GM18526 (cell line): ENCODE measurements around the gene ENPP6.

Source experiments
- POLR2A ChIP-seq: IDR thresholded peaks from 3 replicates; pipeline ENCODE4 v1.6.1; 2011; ENCODE audit not compliant: insufficient read length; ENCODE audit errors: extremely low read depth

ENPP6 gene

DNA sequence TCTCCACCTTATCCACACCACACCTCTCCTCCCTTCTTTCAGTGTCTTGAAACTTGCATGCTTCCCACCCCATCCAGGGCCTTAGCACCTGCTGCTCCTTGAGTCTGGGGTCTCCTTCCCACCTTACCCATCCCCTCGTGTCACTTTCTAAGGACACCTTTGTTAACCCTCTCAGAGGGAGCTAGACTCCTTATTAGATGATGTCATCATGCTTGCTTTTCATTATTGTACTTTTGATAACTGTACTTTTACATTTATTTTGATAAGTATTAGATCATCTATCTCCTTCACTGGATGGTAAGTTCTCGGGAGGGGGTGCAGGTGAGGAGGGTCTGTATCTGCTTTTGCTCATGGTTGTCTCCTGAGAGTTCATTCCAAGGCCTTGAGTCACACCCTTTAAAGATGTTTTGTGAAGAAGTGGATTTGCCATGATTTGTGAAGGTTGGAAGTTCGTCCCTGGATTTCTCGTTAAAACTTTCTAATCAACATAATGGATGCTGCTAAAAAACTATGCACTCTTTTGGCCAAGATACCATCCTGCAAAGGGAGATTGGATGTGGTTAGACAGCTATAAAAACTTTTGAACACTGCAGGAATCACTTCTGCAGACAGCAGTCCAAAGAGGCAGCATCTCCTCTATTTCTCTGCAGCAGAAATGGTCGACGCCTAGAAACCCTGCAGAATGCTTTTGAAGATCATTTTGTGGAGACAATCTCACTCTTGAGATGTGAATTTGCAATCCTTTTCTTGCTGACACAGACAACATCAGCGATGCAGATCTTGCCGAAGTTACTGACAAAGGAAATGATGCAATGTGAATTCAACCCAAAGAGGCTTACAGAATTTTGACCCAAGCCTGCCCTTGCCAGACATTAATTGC, 69.6 kb downstream of the ENPP6 start:
- TF ChIP-seq POLR2A = no peak

DNA sequence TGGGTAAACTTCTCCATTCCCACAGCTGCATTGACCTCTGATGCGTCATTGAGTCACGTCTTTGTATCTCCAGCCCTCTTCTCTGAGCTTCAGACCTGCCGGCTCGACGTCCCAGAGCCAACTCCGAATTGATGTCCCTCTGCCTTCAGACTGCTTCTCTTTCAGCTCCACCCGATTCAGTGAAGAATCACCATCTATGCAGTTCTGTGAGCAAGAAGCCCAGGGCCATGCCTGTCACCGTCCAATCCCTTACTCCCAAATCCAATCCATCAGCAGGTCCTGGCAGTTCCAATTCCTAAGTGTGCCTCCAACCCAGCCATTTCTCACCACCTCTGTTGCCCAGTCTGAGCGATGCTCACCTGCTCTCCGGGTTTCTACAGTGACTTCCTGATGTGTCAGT, 70.7 kb downstream of the ENPP6 start:
- TF ChIP-seq POLR2A = no peak

DNA sequence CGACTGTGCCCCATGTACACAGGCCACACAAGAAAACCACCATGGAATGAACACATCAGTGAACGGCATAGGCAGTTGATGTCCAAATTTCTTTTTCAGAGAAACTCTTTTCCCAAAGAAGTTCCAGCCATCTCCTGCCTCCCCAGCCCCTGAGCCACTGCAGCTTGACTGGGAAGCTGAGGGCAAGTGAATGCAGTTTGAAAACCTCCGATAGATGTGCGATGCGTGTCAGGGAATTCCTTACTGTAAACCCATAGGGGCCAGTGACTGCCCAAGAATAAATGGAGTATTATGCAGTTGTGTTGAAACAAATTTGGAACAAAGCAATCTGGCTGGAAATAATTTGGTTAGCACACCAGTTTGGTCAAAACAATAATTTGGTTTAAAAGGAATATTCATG, 72.1 kb downstream of the ENPP6 start:
- TF ChIP-seq POLR2A = no peak

DNA sequence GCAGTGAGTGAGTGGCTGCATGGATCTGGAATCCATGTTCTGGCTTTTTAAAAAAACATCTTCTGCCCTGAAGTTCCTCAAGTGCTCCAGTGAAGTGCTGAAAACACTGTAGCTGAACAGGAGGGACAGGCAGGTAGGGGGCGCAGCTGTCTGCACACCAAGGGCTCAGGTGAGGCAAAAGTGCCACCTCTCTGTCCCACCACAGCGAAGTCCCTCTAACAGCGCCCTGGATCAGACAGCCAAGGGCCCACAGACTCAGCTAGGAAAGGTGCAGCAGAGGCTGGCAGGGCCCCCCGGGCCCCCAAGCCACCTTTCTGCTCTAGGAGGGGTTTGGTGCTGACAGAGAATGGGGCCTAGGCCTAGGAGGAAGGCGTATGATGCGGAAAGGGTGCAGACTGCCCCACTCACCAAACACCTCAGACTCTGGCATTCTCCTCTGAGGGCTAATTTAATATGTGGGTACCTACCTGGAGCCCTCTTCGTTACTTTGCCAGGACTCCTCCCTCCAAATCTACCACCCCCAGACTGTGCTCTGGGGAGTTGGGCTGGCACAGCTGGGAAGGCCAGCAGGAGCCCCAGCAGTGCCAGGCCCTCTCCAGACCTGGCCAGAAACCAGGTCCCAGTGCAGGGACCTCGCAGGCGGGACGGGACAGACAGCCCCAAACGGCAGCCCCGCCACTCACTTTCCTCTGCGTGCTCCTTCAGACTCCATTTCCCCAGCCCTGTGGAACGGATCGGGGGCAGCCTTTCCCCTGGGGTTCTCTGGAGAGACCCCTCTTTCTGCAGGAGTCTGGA, 73.7 kb downstream of the ENPP6 start:
- no peak for TF ChIP-seq POLR2A

DNA sequence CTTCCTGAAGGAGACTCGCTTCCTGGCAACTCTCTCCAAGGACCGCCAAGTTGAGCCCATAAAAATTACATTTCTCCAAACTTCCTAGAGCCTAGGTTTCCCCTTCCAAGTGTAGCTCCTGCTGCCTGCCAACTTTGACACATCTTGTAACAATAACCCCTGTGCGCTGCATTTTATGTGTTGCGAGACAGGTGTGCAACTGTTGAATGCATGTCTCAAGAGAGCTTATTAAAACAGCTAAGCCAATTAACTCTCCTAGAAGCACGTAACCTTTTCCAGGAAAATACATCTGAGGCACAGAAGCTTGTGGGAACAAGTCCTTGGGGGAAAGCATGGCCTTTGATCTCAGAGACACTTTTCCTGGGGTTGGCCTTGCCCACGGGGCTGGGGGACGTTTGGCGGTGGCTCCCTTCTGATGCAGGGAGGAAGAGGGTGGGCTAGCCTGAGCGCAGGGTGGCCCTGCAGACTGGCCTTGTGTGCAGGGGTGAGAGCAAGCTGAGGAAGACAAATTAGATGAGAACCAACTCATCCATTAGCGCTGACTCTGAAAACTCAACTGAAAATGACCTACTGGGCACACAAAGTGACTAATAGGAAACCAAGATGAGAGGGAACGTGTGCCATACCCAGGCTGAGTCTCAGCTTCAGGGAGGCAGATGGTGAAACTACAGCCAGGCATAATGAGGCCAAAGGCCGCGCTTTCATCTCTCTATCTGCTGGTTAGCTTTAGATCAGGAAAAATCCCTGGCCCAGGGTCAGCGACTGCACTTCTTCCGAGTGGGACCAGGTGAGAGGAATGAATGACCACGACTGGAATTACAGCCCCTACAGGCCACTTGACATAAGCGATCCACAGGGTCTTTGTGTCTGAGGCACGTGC, 75.3 kb downstream of the ENPP6 start:
- no peak for TF ChIP-seq POLR2A

DNA sequence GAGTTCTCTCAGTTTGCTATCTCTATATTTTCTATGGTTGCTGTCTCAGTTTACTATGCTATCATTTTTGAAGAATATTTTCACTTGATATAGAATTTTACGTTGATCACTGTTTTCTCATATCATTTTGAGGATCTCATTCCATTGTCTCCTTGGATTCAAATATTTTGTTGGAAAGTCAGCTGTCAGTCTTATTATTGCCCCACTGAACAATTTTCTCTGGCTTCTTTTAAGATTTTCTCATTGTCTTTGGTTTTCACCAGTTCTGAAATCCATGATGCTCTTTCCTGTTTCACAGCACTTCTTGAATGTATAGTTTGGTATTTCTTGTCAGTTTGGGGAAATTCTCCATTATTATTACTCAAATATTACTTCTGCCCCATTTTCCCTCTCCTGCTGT, 81.1 kb downstream of the ENPP6 start:
- TF ChIP-seq POLR2A = no peak

DNA sequence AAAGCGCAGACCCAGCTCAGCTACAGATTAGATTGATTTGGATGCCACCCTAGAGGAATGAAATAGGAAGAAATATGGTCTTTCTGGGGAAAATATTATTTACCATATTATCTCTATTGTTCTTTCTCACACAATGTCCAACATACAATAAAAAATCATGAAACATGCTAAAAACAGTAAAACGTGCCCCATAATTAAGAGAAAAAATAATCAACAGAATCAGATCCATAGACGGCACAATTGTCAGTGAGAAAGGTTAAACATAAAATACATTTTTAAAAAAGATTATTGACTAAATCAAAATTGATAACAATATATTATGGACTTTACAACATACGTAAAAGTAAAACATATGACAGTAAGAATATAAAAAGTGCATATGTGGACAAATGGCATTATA, 90.9 kb downstream of the ENPP6 start:
- no peak for TF ChIP-seq POLR2A

DNA sequence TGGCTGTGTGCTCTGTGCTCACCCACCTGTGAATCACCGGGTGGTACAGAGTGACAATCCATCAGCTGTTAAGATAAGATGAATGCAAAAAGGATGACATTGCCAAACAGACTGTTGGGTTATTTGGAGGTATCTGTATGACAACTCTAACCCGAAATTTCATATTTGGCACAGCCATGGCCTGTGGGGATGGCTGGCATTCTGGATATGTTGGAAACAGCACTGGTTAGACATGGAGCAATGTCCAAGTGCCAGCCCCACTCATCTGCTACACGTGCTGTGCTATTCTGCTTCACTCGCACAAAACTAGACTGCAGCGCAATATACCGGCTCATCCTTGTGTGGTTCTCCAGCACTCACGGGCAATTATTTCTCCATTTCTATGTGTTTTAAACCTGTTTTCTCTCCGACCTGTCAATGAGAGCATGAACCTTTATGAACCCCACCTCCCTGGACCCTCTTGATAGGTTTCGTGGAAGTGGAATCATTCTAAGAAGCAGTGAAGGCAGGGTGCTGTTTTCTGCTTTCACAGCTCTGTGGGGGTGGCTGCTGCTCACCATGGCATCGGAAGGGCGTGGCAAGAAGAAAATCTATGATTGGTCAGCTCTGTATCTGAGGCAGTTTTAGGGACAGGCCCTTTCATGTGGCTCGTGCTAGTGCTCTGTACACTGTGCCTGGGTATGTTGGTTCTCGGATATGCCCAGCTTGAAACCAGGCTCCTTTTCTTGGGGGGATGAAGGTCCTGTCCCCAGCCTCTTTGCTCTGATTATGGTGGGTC, 94.9 kb downstream of the ENPP6 start:
- TF ChIP-seq POLR2A = no peak

DNA sequence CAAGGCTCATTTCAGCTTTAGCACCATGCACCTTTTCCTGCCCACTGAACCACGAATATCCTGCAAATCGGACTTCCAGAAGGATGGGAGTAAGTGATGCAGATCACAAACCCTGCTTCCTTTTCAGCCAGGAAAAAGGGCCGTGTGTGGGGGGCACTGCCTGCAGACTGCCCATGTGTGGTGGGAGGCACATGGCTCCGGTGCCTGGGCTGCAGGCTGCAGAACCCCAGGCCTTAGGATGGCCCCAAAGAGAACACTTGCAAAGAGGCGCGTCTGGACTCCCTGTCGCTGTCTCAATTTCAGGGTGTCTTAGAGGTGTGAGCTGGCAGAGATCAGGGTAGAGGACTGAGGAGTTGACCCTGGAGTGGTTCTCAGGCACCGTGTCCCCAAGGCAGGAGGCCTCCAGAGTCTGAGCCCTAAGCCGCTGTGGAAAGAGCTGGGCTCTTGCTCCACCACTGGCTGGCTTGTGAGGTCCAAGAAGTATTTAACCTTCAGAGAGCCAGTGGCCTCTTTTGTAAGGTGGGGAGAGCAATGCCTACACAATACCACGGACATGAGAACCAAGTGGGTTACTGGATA, 97.0 kb downstream of the ENPP6 start:
- TF ChIP-seq POLR2A = no peak

DNA sequence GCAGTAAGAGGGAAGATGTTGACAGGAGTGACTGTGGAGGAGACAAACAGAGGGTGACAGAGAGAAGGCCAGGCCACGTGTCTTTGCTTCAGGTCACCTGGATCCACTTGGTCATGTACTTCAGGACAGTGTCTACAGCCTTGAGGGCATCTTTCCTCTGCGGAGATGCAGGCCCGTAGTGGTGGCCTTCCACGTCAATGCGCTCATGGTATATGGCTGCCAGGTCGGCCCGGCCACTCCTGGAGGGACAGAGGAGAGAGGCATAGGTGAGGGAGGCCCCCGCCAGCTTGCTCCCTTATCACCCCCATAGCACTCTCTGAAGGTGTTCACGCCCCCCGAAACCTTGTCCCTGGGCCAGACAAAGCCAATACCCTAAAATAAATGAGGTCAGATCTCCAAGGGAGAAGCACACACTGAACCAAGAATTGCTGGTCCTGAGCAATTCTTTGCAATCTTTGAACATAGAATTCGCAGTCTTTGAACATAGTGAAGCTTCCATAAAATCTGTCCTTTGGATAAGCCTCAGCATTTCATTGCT, 99.9 kb downstream of the ENPP6 start:
- no peak for TF ChIP-seq POLR2A

DNA sequence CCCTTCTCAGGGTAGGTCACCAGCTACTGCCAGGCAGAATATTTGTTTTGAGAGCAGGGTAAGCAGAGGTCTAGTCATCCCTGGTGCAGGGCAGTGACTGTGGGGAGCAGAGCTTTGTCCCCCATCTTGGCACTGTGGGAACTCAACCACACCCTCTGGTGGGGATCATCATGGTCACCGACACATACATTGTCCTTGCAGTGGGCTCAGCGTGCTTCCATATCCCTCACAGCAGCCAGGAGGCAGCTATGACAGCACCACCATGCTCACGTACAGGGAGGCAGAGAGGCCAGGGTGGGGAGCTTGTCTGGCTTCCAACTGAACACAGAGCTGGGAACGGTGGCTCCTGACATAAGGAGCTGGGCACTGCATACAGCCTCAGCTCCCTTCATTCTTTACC, 102.3 kb downstream of the ENPP6 start:
- no peak for TF ChIP-seq POLR2A

DNA sequence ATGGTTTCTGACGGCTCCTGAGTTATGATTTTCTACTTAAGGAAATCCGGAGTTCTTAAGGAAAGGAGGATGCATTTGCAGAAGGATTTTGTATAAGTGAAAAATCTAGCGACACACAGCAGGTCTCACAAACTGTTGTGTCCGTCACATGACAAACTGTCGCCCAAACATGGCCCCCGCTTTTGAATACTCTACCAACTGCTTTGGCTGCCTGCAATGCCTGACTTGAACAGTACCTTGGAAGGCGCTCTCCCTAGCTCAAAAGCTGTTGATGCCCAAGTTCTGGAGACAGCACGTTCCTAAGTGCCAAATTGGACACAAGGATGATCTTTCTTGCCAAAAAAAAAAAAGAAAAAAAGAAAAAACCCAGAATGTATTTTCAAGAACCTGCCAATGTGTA, 103.2 kb downstream of the ENPP6 start:
- TF ChIP-seq POLR2A = no peak

DNA sequence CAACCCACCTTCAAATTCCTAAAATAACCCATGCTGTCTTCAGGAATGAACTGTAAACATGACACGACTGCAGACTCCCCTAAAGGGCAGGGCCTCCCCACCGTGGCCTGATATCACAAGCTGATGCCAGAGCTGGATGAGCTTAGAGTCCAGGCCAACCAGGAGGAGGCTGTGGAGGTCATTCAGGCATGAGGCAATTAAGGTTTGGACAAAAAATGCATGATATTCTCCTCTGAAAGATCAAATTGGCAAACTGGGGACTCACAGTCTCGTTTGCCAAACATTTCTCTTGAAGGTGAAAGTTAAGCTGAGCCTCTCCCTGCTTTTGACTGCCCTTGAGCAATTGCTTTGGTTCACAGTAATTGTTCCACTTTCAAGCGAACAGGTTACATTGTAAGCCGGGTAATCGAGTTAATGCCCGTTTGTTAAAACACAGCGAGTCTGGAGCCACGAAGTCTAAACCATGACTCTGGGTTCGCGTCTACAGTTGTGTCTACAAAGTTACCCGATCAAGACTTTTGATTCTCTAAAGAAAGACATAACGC, 105.6 kb downstream of the ENPP6 start:
- TF ChIP-seq POLR2A = no peak
